IPS-18a (cell line): ENCODE measurements around the gene NFATC1.

Source experiments
- H3K27ac ChIP-seq: one replicate; pipeline ENCODE4 v1.5.1; 2013; ENCODE audit warnings: low read length
- H3K27me3 ChIP-seq: one replicate; pipeline ENCODE4 v1.6.1; 2013; ENCODE audit warnings: mild to moderate bottlenecking, low read length; ENCODE audit not compliant: control insufficient read depth, insufficient read depth
- H3K36me3 ChIP-seq: one replicate; pipeline ENCODE4 v1.6.1; 2013; ENCODE audit warnings: low read depth, low read length; ENCODE audit not compliant: control insufficient read depth
- H3K4me1 ChIP-seq: one replicate; pipeline ENCODE4 v1.6.1; 2013; ENCODE audit warnings: low read depth, low read length; ENCODE audit not compliant: control insufficient read depth
- H3K4me3 ChIP-seq: one replicate; pipeline ENCODE4 v1.5.1; 2013; ENCODE audit warnings: low read length
- H3K9ac ChIP-seq: one replicate; pipeline ENCODE4 v1.6.1; 2013; ENCODE audit warnings: mild to moderate bottlenecking, low read length, moderate library complexity
- H3K9me3 ChIP-seq: one replicate; pipeline ENCODE4 v1.6.1; 2013; ENCODE audit warnings: low read depth, low read length; ENCODE audit not compliant: control insufficient read depth

Gene NFATC1

DNA sequence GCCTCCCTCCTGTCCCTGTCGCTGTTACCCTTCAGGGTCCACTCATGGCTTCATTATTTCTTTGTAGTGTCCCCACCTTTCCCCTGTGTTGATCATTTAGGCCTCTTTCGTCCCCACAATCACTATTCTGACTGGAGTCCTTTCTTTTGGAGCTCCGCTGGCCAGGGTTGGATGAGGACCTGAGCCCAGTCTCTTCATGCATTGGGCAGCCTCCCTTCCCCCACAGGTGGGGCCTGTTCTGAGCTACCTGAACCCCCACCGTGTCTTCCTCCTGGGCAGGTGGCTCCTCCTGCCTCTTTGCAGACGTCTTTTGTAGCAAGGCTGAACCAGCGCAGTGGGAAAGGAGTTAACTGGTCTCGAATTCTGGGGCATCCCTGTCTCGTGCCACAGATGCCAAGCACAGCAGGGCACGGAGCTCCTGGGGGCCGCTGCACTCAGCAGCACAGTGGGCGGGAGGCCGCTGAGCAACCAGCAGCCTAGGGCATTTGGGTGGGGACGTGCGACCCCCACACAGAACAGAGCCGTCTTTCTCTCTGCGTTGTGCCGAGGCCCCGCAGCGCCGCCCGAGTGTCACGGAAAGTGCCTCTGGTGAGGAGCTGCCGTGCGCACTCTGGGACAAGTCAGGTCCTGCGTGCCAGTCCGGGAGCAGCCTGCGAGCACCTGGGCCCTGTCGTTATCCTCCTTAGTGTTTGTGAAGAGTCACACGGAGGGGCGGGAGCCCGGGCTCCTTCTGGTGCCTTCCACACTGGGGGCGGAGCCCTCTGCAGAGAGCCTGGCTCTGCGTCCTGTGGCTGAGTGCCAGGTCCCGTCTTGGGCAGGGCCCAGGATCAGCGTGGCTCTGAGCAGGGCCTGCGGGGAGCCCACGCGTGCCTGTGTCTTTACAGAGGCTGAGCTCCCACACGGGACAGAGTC, 130.1 kb downstream of the NFATC1 start:
- Histone ChIP-seq H3K27ac (no peak overlapping the region), H3K4me3 (no peak overlapping the region), H3K9me3 (no peaks in the 10 kb centered on the region), H3K4me1 (no peaks in the 10 kb centered on the region), H3K36me3 (no peaks in the 10 kb centered on the region), H3K27me3 (peaks cover 23% of the 10 kb centered on the region), H3K9ac (no peak overlapping the region)

GRCh38 chr18:79526468-79527460, 131.0 kb downstream of the NFATC1 start:
- no peak overlapping the region for H3K27ac ChIP-seq
- H3K9me3 ChIP-seq = no peaks in the 10 kb centered on the region
- no peaks in the 10 kb centered on the region for H3K4me1 ChIP-seq
- peaks cover 23% of the 10 kb centered on the region for H3K27me3 ChIP-seq
- H3K9ac ChIP-seq = no peak overlapping the region
- H3K4me3 ChIP-seq = no peak overlapping the region
- no peaks in the 10 kb centered on the region for H3K36me3 ChIP-seq

GRCh38 chr18:79527656-79528315, 132.1 kb downstream of the NFATC1 start:
- Histone ChIP-seq H3K9me3 (no peaks in the 10 kb centered on the region), H3K36me3 (no peaks in the 10 kb centered on the region), H3K27me3 (peaks cover 23% of the 10 kb centered on the region), H3K4me3 (no peak overlapping the region), H3K4me1 (no peaks in the 10 kb centered on the region), H3K27ac (no peak overlapping the region), H3K9ac (no peak overlapping the region)

GRCh38 chr18:79528316-79528695, 132.6 kb downstream of the NFATC1 start:
- no peaks in the 10 kb centered on the region for H3K36me3 ChIP-seq
- no peak overlapping the region for H3K9ac ChIP-seq
- H3K27ac ChIP-seq = no peak overlapping the region
- H3K4me3 ChIP-seq = no peak overlapping the region
- peaks cover 23% of the 10 kb centered on the region for H3K27me3 ChIP-seq
- H3K9me3 ChIP-seq = no peaks in the 10 kb centered on the region
- no peaks in the 10 kb centered on the region for H3K4me1 ChIP-seq

GRCh38 chr18:79528846-79529245, 133.1 kb downstream of the NFATC1 start:
- no peak overlapping the region for H3K27ac ChIP-seq
- H3K27me3 ChIP-seq = peaks cover 23% of the 10 kb centered on the region
- no peaks in the 10 kb centered on the region for H3K36me3 ChIP-seq
- no peaks in the 10 kb centered on the region for H3K4me1 ChIP-seq
- H3K9ac ChIP-seq = no peak overlapping the region
- no peaks in the 10 kb centered on the region for H3K9me3 ChIP-seq
- H3K4me3 ChIP-seq = no peak overlapping the region

GRCh38 chr18:79529296-79529695, 133.6 kb downstream of the NFATC1 start:
- peaks cover 23% of the 10 kb centered on the region for H3K27me3 ChIP-seq
- H3K4me3 ChIP-seq = no peak overlapping the region
- H3K9me3 ChIP-seq = no peaks in the 10 kb centered on the region
- H3K27ac ChIP-seq = no peak overlapping the region
- no peaks in the 10 kb centered on the region for H3K36me3 ChIP-seq
- no peak overlapping the region for H3K9ac ChIP-seq
- H3K4me1 ChIP-seq = no peaks in the 10 kb centered on the region

DNA sequence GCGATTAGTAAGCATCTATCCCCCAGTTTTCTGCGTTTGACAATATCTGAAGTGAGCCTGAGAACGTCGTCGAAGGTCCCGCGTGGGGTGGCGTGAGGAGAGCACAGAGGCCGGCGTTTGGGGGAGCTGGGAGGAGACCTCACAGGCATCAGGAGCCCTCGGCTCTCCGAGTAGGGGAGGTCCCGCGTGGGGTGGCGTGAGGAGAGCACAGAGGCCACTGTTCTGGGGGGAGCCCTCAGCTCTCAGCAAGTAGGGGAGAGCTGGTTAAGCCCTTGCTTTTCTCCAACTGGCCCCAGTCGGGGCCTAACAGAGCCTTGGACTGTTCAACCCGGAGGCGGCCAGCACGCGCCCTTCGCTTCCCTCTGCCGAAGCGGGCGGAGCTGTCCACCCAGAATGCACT, 134.3 kb downstream of the NFATC1 start:
- no peaks in the 10 kb centered on the region for H3K9me3 ChIP-seq
- no peaks in the 10 kb centered on the region for H3K4me1 ChIP-seq
- H3K9ac ChIP-seq = no peak overlapping the region
- H3K27me3 ChIP-seq = peaks cover 23% of the 10 kb centered on the region
- no peak overlapping the region for H3K27ac ChIP-seq
- no peak overlapping the region for H3K4me3 ChIP-seq
- H3K36me3 ChIP-seq = no peaks in the 10 kb centered on the region

- H3K27me3 ChIP-seq = peaks cover 23% of the 10 kb centered on the region
- H3K9me3 ChIP-seq = no peaks in the 10 kb centered on the region
- no peak overlapping the region for H3K9ac ChIP-seq
- no peak overlapping the region for H3K27ac ChIP-seq
- no peak overlapping the region for H3K4me3 ChIP-seq
- no peaks in the 10 kb centered on the region for H3K4me1 ChIP-seq
- H3K36me3 ChIP-seq = no peaks in the 10 kb centered on the region
Measured at GRCh38 chr18:79530821-79531220, 135.1 kb downstream of the NFATC1 start.

DNA sequence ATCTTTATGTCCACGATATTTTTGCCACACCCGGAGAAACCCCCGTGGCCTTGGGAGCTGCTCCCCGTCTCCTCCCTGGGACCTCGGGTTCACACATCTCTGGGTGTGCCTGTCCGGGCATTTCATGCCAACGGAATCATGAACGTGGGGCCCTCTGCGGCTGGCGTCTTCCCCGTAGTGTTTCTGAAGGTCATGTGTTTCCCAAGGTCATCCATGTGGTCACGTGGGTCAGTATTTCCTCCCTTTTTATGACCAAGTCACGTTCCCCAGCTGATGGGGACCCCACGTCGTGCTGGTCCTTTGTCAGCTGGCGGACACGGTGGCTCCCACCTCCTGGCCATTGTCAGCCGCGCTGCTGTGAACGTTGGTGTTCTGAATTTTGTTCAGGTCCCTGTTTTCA, 135.7 kb downstream of the NFATC1 start:
- H3K9ac ChIP-seq = no peak overlapping the region

GRCh38 chr18:79531926-79532312, 136.2 kb downstream of the NFATC1 start:
- no peak overlapping the region for H3K27ac ChIP-seq
- H3K9me3 ChIP-seq = no peaks in the 10 kb centered on the region
- no peaks in the 10 kb centered on the region for H3K36me3 ChIP-seq
- no peaks in the 10 kb centered on the region for H3K4me1 ChIP-seq
- H3K4me3 ChIP-seq = no peak overlapping the region
- peaks cover 23% of the 10 kb centered on the region for H3K27me3 ChIP-seq
- no peak overlapping the region for H3K9ac ChIP-seq

More for the DNA sequence above, 135.7 kb downstream of the NFATC1 start:
- Histone ChIP-seq H3K27ac (no peak overlapping the region), H3K27me3 (peaks cover 23% of the 10 kb centered on the region), H3K36me3 (no peaks in the 10 kb centered on the region), H3K4me1 (no peaks in the 10 kb centered on the region), H3K4me3 (no peak overlapping the region), H3K9me3 (no peaks in the 10 kb centered on the region)

DNA sequence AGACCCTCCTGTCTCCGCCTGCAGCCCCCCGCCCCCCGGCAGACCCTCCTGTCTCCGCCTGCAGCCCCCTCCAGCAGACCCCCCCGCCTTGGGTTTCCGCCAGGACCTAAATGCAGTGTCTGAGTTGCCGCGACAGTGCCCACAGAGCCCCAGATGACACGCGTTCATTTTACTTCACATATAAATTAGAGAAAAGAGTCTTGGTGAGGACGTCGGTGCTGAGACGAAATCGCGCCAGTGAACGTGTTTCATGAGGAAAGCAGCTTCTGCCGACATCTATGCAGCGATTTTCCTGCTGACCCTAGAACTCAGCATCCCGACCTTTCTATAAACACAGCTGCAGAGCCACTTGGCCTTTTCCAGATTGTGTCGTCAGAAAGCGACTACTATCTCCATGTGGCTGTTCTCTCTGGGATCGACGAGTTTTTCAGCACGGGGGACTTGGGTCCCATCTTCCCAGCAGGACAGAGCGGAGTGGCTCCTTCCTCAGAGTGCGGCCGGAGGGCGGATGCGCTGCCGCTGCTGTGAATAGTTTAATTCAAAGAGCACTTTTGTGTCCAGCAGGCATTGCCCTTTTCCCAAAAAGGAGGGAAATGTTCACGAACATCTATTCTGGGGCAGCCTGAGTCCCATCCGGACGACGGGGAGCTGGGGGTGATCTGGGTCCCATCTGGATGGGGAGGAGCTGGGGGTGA, 136.7 kb downstream of the NFATC1 start:
- peaks cover 23% of the 10 kb centered on the region for H3K27me3 ChIP-seq
- no peak overlapping the region for H3K27ac ChIP-seq
- no peak overlapping the region for H3K4me3 ChIP-seq
- H3K4me1 ChIP-seq = no peaks in the 10 kb centered on the region
- no peak overlapping the region for H3K9ac ChIP-seq
- H3K9me3 ChIP-seq = no peaks in the 10 kb centered on the region
- H3K36me3 ChIP-seq = no peaks in the 10 kb centered on the region
